ENCODE measurements around the gene NCR3LG1.
A peak's percentile ranks its signal among the peaks of the same experiment; 100 is the strongest.

The NCR3LG1 gene

DNA sequence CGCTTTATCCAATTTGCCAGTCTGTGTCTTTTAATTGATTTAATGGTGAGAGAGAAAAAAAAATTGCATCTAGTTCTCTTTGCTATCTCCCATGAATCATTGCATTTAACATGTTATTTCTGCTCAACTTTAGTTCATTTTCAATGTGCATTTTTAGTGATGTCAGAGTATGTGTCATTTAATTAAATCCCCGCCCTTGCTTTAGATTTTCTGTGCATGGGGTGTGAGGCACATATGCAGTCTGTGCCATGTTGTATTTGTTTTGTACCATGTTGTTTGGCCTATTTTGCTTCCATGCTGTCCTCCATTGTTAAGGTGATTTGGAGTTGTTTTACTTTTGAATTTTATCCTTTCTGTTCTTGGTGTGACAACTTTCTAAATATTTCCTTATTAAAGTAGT, 8.3 kb upstream of the NCR3LG1 start:
- Histone ChIP-seq H3K4me3 (no peak overlapping the region), H3K27ac (no peak overlapping the region), H3K9me3 (ENCODE audit: low read depth, low read length) (no peaks in the 10 kb centered on the region), H3K9ac (ENCODE audit: insufficient read length) (no peak overlapping the region), H3K36me3 (ENCODE audit: insufficient read depth, low read length) (no peaks in the 10 kb centered on the region)
- no peak for DNase-seq (ENCODE audit: low read depth, low spot score)
- TF ChIP-seq POLR2AphosphoS5 (IDR thresholded peaks at IDR 0.05; ENCODE audit: borderline replicate concordance, low read depth, low read length): no peak
- no peak for TF ChIP-seq FOXP2 (optimal IDR thresholded peaks at IDR 0.05; ENCODE audit: control extremely low read depth, extremely low read length, insufficient read depth)
- no peak for TF ChIP-seq EZH2 (IDR thresholded peaks at IDR 0.05)

DNA sequence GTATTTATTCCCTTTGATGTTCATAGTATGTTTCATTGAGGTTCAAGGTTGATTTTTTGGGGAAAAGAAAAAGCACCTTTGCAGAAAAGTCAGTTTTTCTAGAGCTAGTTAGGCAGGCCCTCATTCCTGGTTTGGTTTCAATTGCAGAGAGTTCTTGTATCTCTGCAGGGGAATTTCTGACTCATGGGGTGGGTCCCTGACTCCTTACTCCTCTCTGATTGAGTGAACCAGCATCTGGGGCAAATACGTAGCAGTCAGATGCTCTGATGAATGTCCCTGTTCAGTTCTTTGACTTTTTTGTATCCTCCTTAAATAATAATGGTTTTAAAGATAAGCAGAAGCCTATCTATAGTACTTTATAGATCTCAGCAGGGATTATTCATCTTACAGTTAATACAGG, 7.7 kb upstream of the NCR3LG1 start:
- no peak for TF ChIP-seq EZH2 (IDR thresholded peaks at IDR 0.05)
- no peak for TF ChIP-seq POLR2AphosphoS5 (IDR thresholded peaks at IDR 0.05; ENCODE audit: borderline replicate concordance, low read depth, low read length)
- TF ChIP-seq FOXP2 (optimal IDR thresholded peaks at IDR 0.05; ENCODE audit: control extremely low read depth, extremely low read length, insufficient read depth): no peak
- Histone ChIP-seq H3K4me3 (no peak overlapping the region), H3K9ac (ENCODE audit: insufficient read length) (no peak overlapping the region), H3K36me3 (ENCODE audit: insufficient read depth, low read length) (no peaks in the 10 kb centered on the region), H3K27ac (no peak overlapping the region), H3K9me3 (ENCODE audit: low read depth, low read length) (no peaks in the 10 kb centered on the region)
- no peak for DNase-seq (ENCODE audit: low read depth, low spot score)

DNA sequence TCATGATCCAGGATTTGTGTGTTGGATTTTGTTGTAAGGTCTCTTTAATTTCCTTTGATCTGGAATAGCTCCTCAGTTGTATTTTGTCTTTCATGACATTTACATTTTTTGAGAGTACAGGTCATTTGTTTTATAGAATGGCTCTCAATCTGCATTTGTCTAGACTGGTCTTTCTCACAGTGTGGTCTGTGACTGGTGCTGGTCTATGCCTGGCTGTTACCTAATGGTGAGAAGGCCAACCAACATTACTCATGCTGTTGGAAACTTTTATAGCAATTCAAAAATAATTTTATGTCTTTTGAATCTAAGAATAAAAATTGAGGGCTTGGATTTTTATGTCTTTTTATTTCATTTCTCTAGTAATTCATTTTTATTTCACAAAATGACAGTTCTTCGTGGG, 3.9 kb upstream of the NCR3LG1 start:
- no peak for DNase-seq (ENCODE audit: low read depth, low spot score)
- H3K36me3 ChIP-seq (ENCODE audit: insufficient read depth, low read length): no peaks in the 10 kb centered on the region
- H3K27ac ChIP-seq: no peak overlapping the region
- H3K9me3 ChIP-seq (ENCODE audit: low read depth, low read length): no peaks in the 10 kb centered on the region
- H3K4me3 ChIP-seq: no peak overlapping the region
- H3K9ac ChIP-seq (ENCODE audit: insufficient read length): no peak overlapping the region
- TF ChIP-seq EZH2 (IDR thresholded peaks at IDR 0.05): no peak

DNA sequence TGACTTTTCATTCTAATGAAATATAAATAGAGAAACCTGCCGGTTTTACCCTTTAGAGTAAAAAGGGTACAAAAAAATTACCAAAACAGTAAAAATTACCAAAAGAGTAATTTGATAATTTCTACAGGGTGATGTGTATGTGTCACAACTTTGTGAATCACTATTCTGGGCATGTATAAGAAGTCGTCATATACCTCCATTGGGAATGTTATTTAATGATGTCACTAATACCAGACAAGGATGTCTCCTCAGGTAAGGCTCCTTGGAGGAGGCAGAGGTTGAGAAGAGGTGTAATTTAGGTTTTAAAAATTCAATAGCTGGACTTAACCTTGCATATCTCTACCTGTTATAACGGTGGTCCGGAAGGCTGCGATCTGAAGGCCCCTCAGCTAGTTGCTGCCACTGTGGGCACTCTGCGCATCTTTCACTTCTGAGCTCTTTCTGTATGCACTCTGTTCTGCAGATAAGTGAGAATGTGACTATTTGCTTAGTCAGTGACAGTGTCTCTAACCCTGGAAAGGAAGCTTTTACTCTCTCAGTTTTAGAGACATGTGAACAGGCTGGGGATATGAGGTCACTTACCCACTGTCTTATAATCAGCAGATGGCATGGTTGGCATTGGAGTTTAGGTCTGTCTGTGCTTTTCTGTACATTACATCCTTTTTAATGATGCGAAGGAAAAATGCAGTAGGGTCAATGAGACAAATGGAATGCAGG, 987 bp upstream of the NCR3LG1 start:
- no peaks in the 10 kb centered on the region for H3K36me3 ChIP-seq (ENCODE audit: insufficient read depth, low read length)
- TF ChIP-seq FOXP2 (optimal IDR thresholded peaks at IDR 0.05; ENCODE audit: control extremely low read depth, extremely low read length, insufficient read depth): no peak
- no peak for TF ChIP-seq POLR2AphosphoS5 (IDR thresholded peaks at IDR 0.05; ENCODE audit: borderline replicate concordance, low read depth, low read length)
- TF ChIP-seq EZH2 (IDR thresholded peaks at IDR 0.05): no peak

DNA sequence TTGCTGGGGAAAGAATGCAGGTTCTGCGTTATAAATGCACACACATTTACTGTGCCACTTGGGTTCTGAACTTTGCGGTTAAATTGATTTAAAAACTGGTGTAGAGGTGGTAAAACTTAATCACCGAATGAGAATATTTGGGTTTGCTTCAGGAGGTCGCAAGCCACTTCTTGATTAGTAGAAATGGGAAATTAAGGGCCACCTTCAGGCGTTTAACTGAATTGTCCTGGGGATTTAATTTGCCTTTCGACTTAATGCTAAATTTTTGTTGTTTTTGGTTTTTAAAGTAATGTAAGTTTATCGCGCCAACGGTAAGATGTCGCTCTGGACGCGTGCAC, 459 bp upstream of the NCR3LG1 start:
- no peak overlapping the region for H3K9ac ChIP-seq (ENCODE audit: insufficient read length)
- H3K9me3 ChIP-seq (ENCODE audit: low read depth, low read length): no peaks in the 10 kb centered on the region
- DNase-seq (ENCODE audit: low read depth, low spot score): no peak
- peak overlapping the region; percentile 85 for H3K4me3 ChIP-seq
- H3K36me3 ChIP-seq (ENCODE audit: insufficient read depth, low read length): no peaks in the 10 kb centered on the region
- H3K27ac ChIP-seq: no peak overlapping the region
- TF ChIP-seq POLR2AphosphoS5 (IDR thresholded peaks at IDR 0.05; ENCODE audit: borderline replicate concordance, low read depth, low read length): no peak
- no peak for TF ChIP-seq EZH2 (IDR thresholded peaks at IDR 0.05)
- TF ChIP-seq FOXP2 (optimal IDR thresholded peaks at IDR 0.05; ENCODE audit: control extremely low read depth, extremely low read length, insufficient read depth): no peak

More for the DNA sequence above, 987 bp upstream of the NCR3LG1 start:
- no peak overlapping the region for H3K27ac ChIP-seq
- DNase-seq (ENCODE audit: low read depth, low spot score): no peak
- no peaks in the 10 kb centered on the region for H3K9me3 ChIP-seq (ENCODE audit: low read depth, low read length)
- no peak overlapping the region for H3K4me3 ChIP-seq
- H3K9ac ChIP-seq (ENCODE audit: insufficient read length): no peak overlapping the region

DNA sequence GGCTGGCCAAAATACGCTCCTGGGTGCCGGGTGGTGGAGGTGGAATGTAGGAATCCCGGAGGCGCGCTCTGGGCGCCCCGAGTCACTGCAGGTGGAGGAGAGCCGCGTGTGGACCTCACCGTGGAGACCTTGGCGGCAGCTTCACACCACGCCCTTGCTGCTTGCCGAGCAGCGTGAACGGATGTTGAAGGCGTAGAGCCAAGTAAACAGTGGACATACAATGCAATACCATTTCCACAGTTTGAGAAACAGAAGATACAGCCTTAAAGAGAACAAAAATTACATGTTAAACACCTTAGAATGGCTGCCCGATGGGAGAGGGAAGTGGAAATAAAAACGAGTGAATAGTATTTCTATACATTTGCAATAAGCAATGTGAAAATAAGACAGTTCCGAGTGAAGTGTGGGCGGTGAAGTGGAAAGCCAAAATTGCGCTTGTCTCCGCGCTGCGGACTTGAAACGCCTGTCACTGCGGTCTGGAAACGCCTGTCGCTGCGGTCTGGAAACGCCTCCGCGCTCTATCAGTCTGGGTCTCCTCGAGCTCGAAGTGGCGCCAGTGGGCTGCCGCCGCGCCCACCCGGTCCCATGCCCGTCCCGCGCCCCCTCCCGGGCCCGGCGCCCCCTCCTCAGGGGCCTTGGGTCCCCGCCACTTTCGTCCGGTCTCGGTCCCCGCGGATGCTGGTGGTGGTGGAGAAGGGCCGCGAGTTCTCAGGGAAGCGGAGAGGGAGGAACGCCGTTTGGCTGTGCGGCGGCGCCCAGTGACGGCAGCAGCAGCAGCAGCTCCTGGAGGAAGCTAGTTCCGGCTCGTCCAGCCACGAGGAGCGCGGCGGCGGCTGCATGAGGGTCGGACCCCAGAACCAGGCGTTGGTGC, 1.6 kb downstream of the NCR3LG1 start:
- Histone ChIP-seq H3K36me3 (ENCODE audit: insufficient read depth, low read length) (no peaks in the 10 kb centered on the region), H3K4me3 (peak overlapping the region; percentile 85), H3K9ac (ENCODE audit: insufficient read length) (peak overlapping the region; percentile 67), H3K27ac (no peak overlapping the region), H3K9me3 (ENCODE audit: low read depth, low read length) (no peaks in the 10 kb centered on the region)
- TF ChIP-seq FOXP2 (optimal IDR thresholded peaks at IDR 0.05; ENCODE audit: control extremely low read depth, extremely low read length, insufficient read depth) (no peak), POLR2AphosphoS5 (IDR thresholded peaks at IDR 0.05; ENCODE audit: borderline replicate concordance, low read depth, low read length) (no peak; the same call in none of the 2 replicates)
- DNase-seq (ENCODE audit: low read depth, low spot score): no peak

DNA sequence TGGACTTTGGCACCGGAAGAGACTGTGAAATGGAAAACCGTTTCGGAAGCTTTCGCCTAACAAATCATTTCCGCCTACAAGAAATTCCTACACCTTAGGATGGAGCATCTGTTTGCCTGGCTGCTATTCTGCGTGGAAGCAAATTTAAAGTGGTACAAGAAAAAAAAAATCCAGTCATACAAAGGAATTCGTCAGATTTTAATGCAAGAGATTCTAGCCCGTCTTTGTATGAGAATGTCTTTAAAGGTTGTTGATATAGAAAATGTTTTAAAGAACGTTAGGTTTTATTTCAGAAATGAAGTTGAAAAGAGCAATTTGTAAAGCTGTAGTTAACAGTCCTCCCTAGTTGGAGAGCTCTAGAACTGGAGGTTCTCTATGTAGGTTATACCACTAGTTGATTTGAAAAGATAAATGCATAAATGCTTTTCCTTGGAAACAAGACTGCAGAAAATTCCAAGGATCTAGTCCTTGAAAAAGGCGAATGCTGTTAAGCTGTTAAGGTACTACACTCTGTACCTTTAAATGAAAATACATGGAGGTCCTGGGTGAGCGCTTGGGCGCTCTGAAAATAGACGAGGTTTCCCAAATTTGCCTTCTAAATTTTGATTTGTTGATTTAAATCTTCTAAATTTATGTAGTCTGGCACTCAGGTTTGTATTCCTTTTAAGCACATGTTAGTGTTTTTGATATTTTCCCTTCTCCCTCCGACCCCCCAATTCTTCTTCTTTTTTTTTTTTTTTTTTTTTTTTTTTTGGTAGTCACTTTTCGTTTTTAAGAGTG, 2.4 kb downstream of the NCR3LG1 start:
- TF ChIP-seq FOXP2 (optimal IDR thresholded peaks at IDR 0.05; ENCODE audit: control extremely low read depth, extremely low read length, insufficient read depth) (no peak), EZH2 (IDR thresholded peaks at IDR 0.05) (no peak), POLR2AphosphoS5 (IDR thresholded peaks at IDR 0.05; ENCODE audit: borderline replicate concordance, low read depth, low read length) (no peak; the same call in 1 of the 2 replicates)
- no peak overlapping the region for H3K27ac ChIP-seq

DNA sequence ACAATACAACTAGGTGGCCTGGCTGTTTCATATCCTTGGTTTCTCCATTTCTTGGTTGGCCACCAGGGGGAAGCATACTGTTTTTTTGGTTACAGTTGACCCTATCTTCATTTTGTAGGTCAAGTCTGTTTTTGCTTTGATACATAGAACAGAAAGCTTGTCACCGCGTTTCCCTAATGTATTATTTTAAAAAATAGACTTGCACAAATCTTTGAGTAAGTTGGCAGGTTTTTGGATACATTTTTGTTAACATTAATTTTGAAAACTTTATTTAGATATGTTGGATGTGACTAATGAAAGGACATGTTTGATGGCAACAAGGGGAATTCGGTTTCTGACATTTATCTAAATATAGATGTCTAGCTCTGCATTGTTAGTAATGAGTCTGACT, 3.0 kb downstream of the NCR3LG1 start:
- Histone ChIP-seq H3K9ac (ENCODE audit: insufficient read length) (no peak overlapping the region), H3K36me3 (ENCODE audit: insufficient read depth, low read length) (no peaks in the 10 kb centered on the region), H3K27ac (no peak overlapping the region), H3K4me3 (peak overlapping the region; percentile 85), H3K9me3 (ENCODE audit: low read depth, low read length) (no peaks in the 10 kb centered on the region)
- DNase-seq (ENCODE audit: low read depth, low spot score): no peak
- TF ChIP-seq FOXP2 (optimal IDR thresholded peaks at IDR 0.05; ENCODE audit: control extremely low read depth, extremely low read length, insufficient read depth) (no peak), EZH2 (IDR thresholded peaks at IDR 0.05) (no peak), POLR2AphosphoS5 (IDR thresholded peaks at IDR 0.05; ENCODE audit: borderline replicate concordance, low read depth, low read length) (no peak)

More for the DNA sequence above, 2.4 kb downstream of the NCR3LG1 start:
- H3K36me3 ChIP-seq (ENCODE audit: insufficient read depth, low read length): no peaks in the 10 kb centered on the region
- no peak for DNase-seq (ENCODE audit: low read depth, low spot score)
- H3K9ac ChIP-seq (ENCODE audit: insufficient read length): peak overlapping the region; percentile 67
- H3K9me3 ChIP-seq (ENCODE audit: low read depth, low read length): no peaks in the 10 kb centered on the region
- H3K4me3 ChIP-seq: peak overlapping the region; percentile 85

All from SK-N-MC (cell line).